ENCODE data around the gene TPT1.
"Not testable (repeated sequence)": the region's sequence is repeated elsewhere in the genome, so short reads cannot be mapped to it uniquely, and the experiment has no call there.

TPT1 gene

GRCh38 chr13:45299194-45299593 lies 41.8 kb downstream of the TPT1 start:
- no peak for DNase-seq

GRCh38 chr13:45298550-45298949 lies 42.4 kb downstream of the TPT1 start:
- DNase-seq, result not testable (repeated sequence)

GRCh38 chr13:45298206-45298505 lies 42.8 kb downstream of the TPT1 start:
- no peak for DNase-seq

GRCh38 chr13:45297456-45298205 lies 43.4 kb downstream of the TPT1 start:
- DNase-seq, result no peak

- no peak for DNase-seq
Measured at GRCh38 chr13:45296259-45296658, 44.7 kb downstream of the TPT1 start.

GRCh38 chr13:45295536-45295935 lies 45.4 kb downstream of the TPT1 start:
- no peak for DNase-seq

GRCh38 chr13:45292176-45292575 lies 48.8 kb downstream of the TPT1 start:
- no peak for DNase-seq

- DNase-seq, result no peak
Measured at GRCh38 chr13:45289936-45290563, 50.9 kb downstream of the TPT1 start.
